DND-41 (cell line): ENCODE data around the gene SNRPE.

ENCODE experiments used
- ATAC-seq: fragments of 200-7000 bp; cut with Tn5 transposase; 3 replicates; pipeline ENCODE4 v1.9.1; 2021; ENCODE audit warnings: low read depth; ENCODE audit not compliant: insufficient read depth
- DNase-seq: peaks from one replicate; pipeline ENCODE4 v3.0.0-alpha.2; 2020
- H2AFZ ChIP-seq: 2 replicates; pipeline ENCODE4 v1.6.0; 2012; ENCODE audit warnings: low read depth, low read length
- H3K27ac ChIP-seq: 2 replicates; pipeline ENCODE4 v1.5.1; 2012; ENCODE audit warnings: low read length, inconsistent platforms
- H3K27me3 ChIP-seq: fragments of 200-600 bp; sonication (generic); 2 replicates; pipeline ENCODE4 v1.6.0; 2012; ENCODE audit warnings: low read length, mild to moderate bottlenecking, inconsistent platforms; ENCODE audit not compliant: insufficient read depth, poor library complexity
- H3K36me3 ChIP-seq: 2 replicates; pipeline ENCODE4 v1.5.1; 2012; ENCODE audit warnings: low read length, inconsistent platforms; ENCODE audit not compliant: insufficient read depth
- H3K4me1 ChIP-seq: 2 replicates; pipeline ENCODE4 v1.5.1; 2012; ENCODE audit warnings: mild to moderate bottlenecking, low read length; ENCODE audit not compliant: insufficient read depth
- H3K4me2 ChIP-seq: 2 replicates; pipeline ENCODE4 v1.6.0; 2012; ENCODE audit warnings: mild to moderate bottlenecking, moderate library complexity, low read length, inconsistent platforms; ENCODE audit not compliant: insufficient read depth
- H3K4me3 ChIP-seq, 2 experiments: fragments of 200-600 bp in 1 of 2; shearing (Covaris generic) in 1 of 2; 2 replicates each; pipeline ENCODE4 v1.5.1; 2012 to 2016; ENCODE audit warnings: inconsistent platforms in 2 of 2, low read length in 2 of 2, mild to moderate bottlenecking in 2 of 2, low read depth in 1 of 2, moderate library complexity in 1 of 2
- H3K79me2 ChIP-seq: 2 replicates; pipeline ENCODE4 v1.6.0; 2012; ENCODE audit warnings: low read length, inconsistent platforms; ENCODE audit not compliant: insufficient read depth
- H3K9ac ChIP-seq: 2 replicates; pipeline ENCODE4 v1.6.0; 2012; ENCODE audit warnings: low read depth, mild to moderate bottlenecking, inconsistent platforms, low read length, moderate library complexity
- H3K9me3 ChIP-seq: 2 replicates; pipeline ENCODE4 v1.5.1; 2012; ENCODE audit warnings: low read length, moderate library complexity, mild to moderate bottlenecking, inconsistent platforms; ENCODE audit not compliant: insufficient read depth, severe bottlenecking
- H4K20me1 ChIP-seq: 2 replicates; pipeline ENCODE4 v1.6.0; 2012; ENCODE audit warnings: low read length; ENCODE audit not compliant: insufficient read depth
- CTCF ChIP-seq: IDR thresholded peaks from 2 replicates; pipeline ENCODE4 v1.5.1; 2012; ENCODE audit warnings: borderline replicate concordance, low read length, moderate library complexity, mild to moderate bottlenecking; ENCODE audit not compliant: poor library complexity, severe bottlenecking; ENCODE audit errors: extremely low read depth
- EZH2 ChIP-seq: IDR thresholded peaks from 3 replicates; pipeline ENCODE4 v1.6.1; 2012; ENCODE audit warnings: borderline replicate concordance, low read depth, mild to moderate bottlenecking, moderate library complexity, low read length, inconsistent platforms; ENCODE audit not compliant: severe bottlenecking

Gene SNRPE

GRCh38 chr1:203861379-203862184 lies at the start of gene SNRPE:
Gene SNRPE (plus strand): TSS chr1:203861599. CDS start chr1:203861660, 61 bp downstream.
- Histone ChIP-seq H3K4me2 (peak within 1 kb of the TSS; percentile 80), H2AFZ (peak within 1 kb of the TSS; percentile 85), H4K20me1 (no peaks in the 10 kb centered on the region), H3K4me1 (peaks cover 30% of the 10 kb centered on the region), H3K27ac (peak within 1 kb of the TSS; percentile 76), H3K27me3 (no peaks in the 10 kb centered on the region), H3K4me3 (peak within 1 kb of the TSS; percentile 52 to 59), H3K36me3 (peaks cover 32% of the 10 kb centered on the region), H3K79me2 (peaks cover 43% of the 10 kb centered on the region), H3K9me3 (no peaks in the 10 kb centered on the region), H3K9ac (peak within 1 kb of the TSS; percentile 70)
- TF ChIP-seq EZH2 (no peak), CTCF (peak; percentile 96)
- peak; percentile 97 for DNase-seq
- peak; percentile 96 for ATAC-seq

DNA sequence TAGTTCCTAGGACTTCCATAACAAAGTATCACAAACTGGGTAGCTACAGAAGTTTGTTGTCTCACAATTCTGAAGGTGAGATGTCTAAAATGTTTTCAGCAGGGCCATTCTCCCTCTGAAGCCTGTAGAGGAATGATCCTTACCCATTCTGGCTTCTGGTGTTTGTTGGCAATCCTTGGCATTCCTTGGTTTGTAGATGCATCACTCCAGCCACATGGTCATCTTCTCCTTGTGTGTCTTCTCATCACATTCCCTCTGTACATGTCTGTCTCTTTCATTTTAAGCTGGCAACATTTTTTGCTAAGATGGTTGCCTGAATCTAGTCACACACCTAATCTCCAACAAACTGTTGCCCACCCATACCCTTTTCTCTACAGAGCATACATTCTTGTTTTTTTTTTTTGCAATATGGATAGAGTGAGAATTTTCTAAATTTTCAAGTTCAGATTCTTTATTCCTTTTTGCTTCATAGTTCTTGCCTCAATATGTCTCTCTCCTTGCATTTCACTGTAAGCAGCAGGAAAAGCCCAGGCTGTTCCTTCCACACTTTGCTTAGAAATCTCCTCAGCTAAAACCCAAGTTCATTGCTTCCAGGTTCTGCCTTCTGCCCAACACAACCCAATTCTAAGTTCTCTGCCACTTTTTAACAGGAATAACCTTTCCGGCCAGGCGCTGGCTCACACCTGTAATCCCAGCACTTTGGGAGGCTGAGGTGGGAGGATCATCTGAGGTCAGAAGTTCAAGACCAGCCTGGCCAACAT lies 47.6 kb upstream of the SNRPE start:
- H3K4me2 ChIP-seq, result no peak overlapping the region
- H3K4me1 ChIP-seq, result no peaks in the 10 kb centered on the region
- no peak overlapping the region for H2AFZ ChIP-seq
- no peak for ATAC-seq
- TF ChIP-seq EZH2 (no peak), CTCF (no peak)
- no peaks in the 10 kb centered on the region for H3K9me3 ChIP-seq
- no peak for DNase-seq
- H3K27ac ChIP-seq, result no peak overlapping the region
- H3K36me3 ChIP-seq, result peaks cover 76% of the 10 kb centered on the region
- peaks cover 84% of the 10 kb centered on the region for H3K79me2 ChIP-seq
- H4K20me1 ChIP-seq, result peaks cover 3% of the 10 kb centered on the region; the same call in 1 of the 2 replicates
- H3K9ac ChIP-seq, result no peak overlapping the region
- no peak overlapping the region for H3K4me3 ChIP-seq
- H3K27me3 ChIP-seq, result no peaks in the 10 kb centered on the region

GRCh38 chr1:203818399-203818798 lies 43.0 kb upstream of the SNRPE start:
- TF ChIP-seq EZH2, result no peak
- H3K4me1 ChIP-seq, result no peaks in the 10 kb centered on the region
- no peak for ATAC-seq
- no peak overlapping the region for H3K27ac ChIP-seq
- H3K4me2 ChIP-seq, result no peak overlapping the region
- no peak for DNase-seq
- H4K20me1 ChIP-seq, result peaks cover 23% of the 10 kb centered on the region
- no peaks in the 10 kb centered on the region for H3K27me3 ChIP-seq
- H3K36me3 ChIP-seq, result peaks cover 94% of the 10 kb centered on the region
- no peak overlapping the region for H3K9ac ChIP-seq
- H3K79me2 ChIP-seq, result peaks cover 82% of the 10 kb centered on the region
- no peak overlapping the region for H2AFZ ChIP-seq
- H3K9me3 ChIP-seq, result no peaks in the 10 kb centered on the region
- no peak overlapping the region for H3K4me3 ChIP-seq

DNA sequence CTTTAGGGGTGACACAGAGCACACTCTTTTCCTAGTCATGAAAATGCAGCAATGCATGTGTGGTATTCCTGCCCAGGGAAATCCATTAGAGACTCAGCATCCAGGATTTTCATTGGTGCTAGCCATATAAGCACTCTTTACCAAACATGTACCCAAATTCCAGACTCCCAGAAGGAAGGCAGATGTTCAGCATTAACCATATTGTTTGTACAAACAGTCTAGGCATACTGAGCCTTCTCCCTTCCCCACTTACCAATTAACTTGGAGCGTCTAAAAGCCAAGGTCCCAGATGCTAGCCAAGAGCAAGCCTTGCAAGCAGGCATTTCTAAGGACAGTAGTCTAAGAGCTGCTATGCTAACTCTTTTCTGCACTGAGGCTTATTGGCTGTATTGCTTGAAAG lies 38.1 kb upstream of the SNRPE start:
- no peaks in the 10 kb centered on the region for H3K27me3 ChIP-seq
- DNase-seq, result no peak
- no peak for ATAC-seq
- H3K36me3 ChIP-seq, result peaks cover 88% of the 10 kb centered on the region
- H3K4me2 ChIP-seq, result no peak overlapping the region
- no peak overlapping the region for H3K27ac ChIP-seq
- no peaks in the 10 kb centered on the region for H3K4me1 ChIP-seq
- TF ChIP-seq EZH2, result no peak
- no peak for TF ChIP-seq CTCF
- H2AFZ ChIP-seq, result no peak overlapping the region
- H3K79me2 ChIP-seq, result peaks cover 79% of the 10 kb centered on the region
- no peaks in the 10 kb centered on the region for H3K9me3 ChIP-seq
- H3K9ac ChIP-seq, result no peak overlapping the region
- H4K20me1 ChIP-seq, result peaks cover 36% of the 10 kb centered on the region
- H3K4me3 ChIP-seq, result no peak overlapping the region
